HG02588 (cell line): ENCODE results near the gene CERCAM.

Experiments
- ATAC-seq: cut with Tn5 transposase; IDR thresholded peaks from one replicate; pipeline ENCODE4 v1.9.1; 2021; ENCODE audit warnings: mild to moderate bottlenecking, moderate library complexity; ENCODE audit not compliant: unreplicated experiment

CERCAM gene

GRCh38 chr9:128454991-128455390 lies 34.3 kb downstream of the CERCAM start:
- ATAC-seq, result no peak

- peak; percentile 83 for ATAC-seq
These were observed 35.4 kb downstream of the CERCAM start, which contains the start of gene ODF2 for GRCh38 chr9:128455849-128456612. ODF2 (plus strand) TSS chr9:128456006; CDS start chr9:128456092, 86 bp downstream.

- peak; percentile 51 for ATAC-seq
These were observed 36.0 kb downstream of the CERCAM start for GRCh38 chr9:128456613-128457061.

- no peak for ATAC-seq
These were observed 36.5 kb downstream of the CERCAM start for GRCh38 chr9:128457207-128457606.

GRCh38 chr9:128459011-128459410 lies 38.4 kb downstream of the CERCAM start:
- no peak for ATAC-seq

GRCh38 chr9:128469070-128469469 lies 48.4 kb downstream of the CERCAM start:
- ATAC-seq, result no peak

GRCh38 chr9:128470560-128470959 lies 49.9 kb downstream of the CERCAM start:
- ATAC-seq, result no peak

GRCh38 chr9:128473104-128473503 lies 52.4 kb downstream of the CERCAM start:
- no peak for ATAC-seq

GRCh38 chr9:128475867-128476266 lies 55.2 kb downstream of the CERCAM start:
- no peak for ATAC-seq

- ATAC-seq, result no peak
These were observed 58.6 kb downstream of the CERCAM start for GRCh38 chr9:128479262-128479661.

GRCh38 chr9:128481561-128481960 lies 60.9 kb downstream of the CERCAM start:
- ATAC-seq, result no peak

- ATAC-seq, result no peak
These were observed 61.5 kb downstream of the CERCAM start for GRCh38 chr9:128482186-128482585.

- ATAC-seq, result no peak
These were observed 64.2 kb downstream of the CERCAM start for GRCh38 chr9:128484686-128485413.

GRCh38 chr9:128485414-128485855 lies 64.8 kb downstream of the CERCAM start:
- ATAC-seq, result no peak

GRCh38 chr9:128486201-128486600 lies 65.5 kb downstream of the CERCAM start:
- ATAC-seq, result no peak
